AG04449 (cell line): ENCODE results near the gene SATL1.

Experiments used
- CTCF ChIA-PET: fragments of 350-600 bp; formaldehyde crosslinking; extraction: SDS; loops from one replicate; lab custom pipeline; 2021; ENCODE audit warnings: antibody characterized with exemption; lab: Yijun Ruan, JAX
- POLR2A ChIA-PET: fragments of 400-600, 350-600 bp; formaldehyde crosslinking; extraction: SDS; loops from one replicate; lab custom pipeline; 2020; ENCODE audit warnings: antibody characterized with exemption, inconsistent platforms; lab: Yijun Ruan, JAX
- DNase-seq: peaks from one replicate; pipeline ENCODE4 v3.0.0-alpha.2; 2010; ENCODE audit warnings: low read depth, low spot score
- H3K4me3 ChIP-seq: 2 replicates; pipeline ENCODE4 v1.5.1; 2011; ENCODE audit warnings: low read depth, mild to moderate bottlenecking, control low read depth, low read length
- TF ChIP-seq, protein P1 (sequence below): IDR thresholded peaks from one replicate; pipeline ENCODE4 v1.5.1; 2011; ENCODE audit warnings: mild to moderate bottlenecking, moderate library complexity, low read length, control low read depth, inconsistent platforms; ENCODE audit not compliant: insufficient read depth; ENCODE audit errors: missing control alignments

Gene SATL1

DNA sequence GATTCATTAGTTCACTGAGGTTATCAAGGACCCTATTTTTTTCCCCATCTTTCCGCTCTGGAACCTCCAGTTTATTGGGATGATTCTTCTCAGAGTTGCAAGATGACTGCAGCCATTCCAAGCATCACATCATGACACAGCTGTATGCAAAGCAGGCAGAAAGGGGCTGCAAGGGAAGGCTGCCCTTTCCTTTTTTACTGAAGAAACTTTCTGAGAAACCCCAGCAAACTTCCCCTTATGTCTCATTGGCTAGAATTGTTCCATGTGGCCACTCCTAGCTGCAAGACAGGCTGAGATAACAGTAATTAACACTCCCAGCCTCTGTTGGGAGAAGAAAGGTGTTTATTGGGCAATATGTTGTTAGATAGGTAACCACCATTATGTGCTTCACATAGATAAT is 102.6 kb downstream of the SATL1 start:
- no peak overlapping the region for H3K4me3 ChIP-seq
- DNase-seq, result no peak
- CTCF ChIA-PET, result no interaction called here
- POLR2A ChIA-PET, result no interaction called here
- TF ChIP-seq, protein P1, sequence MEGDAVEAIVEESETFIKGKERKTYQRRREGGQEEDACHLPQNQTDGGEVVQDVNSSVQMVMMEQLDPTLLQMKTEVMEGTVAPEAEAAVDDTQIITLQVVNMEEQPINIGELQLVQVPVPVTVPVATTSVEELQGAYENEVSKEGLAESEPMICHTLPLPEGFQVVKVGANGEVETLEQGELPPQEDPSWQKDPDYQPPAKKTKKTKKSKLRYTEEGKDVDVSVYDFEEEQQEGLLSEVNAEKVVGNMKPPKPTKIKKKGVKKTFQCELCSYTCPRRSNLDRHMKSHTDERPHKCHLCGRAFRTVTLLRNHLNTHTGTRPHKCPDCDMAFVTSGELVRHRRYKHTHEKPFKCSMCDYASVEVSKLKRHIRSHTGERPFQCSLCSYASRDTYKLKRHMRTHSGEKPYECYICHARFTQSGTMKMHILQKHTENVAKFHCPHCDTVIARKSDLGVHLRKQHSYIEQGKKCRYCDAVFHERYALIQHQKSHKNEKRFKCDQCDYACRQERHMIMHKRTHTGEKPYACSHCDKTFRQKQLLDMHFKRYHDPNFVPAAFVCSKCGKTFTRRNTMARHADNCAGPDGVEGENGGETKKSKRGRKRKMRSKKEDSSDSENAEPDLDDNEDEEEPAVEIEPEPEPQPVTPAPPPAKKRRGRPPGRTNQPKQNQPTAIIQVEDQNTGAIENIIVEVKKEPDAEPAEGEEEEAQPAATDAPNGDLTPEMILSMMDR, result no peak

GRCh38 chrX:85139422-85139821 is 104.2 kb downstream of the SATL1 start:
- CTCF ChIA-PET, result no interaction called here
- POLR2A ChIA-PET, result no interaction called here
- no peak overlapping the region for H3K4me3 ChIP-seq
- DNase-seq, result no peak
- TF ChIP-seq, protein P1, result no peak

DNA sequence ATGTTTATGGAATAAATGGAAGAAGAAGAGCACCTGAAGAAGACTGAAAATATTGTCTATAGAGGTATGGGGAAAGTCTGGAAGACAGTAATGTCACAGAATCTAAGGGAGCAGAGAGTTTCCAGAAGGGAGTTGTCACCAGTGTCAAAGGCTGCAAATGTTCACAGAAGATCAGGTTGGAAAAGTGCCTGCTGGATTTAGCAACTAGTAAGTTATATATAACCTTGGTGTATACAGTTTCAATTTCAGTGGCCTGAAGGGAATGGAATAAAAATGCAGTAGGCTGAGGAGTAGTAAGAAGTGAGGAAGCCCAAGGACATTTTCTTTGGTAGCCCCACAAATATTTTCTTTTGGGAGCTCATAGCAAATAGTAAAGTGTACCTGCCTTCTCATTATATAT is 107.2 kb downstream of the SATL1 start:
- ChIA-PET CTCF (no interaction called here), POLR2A (no interaction called here)
- TF ChIP-seq, protein P1, result no peak
- DNase-seq, result no peak
- H3K4me3 ChIP-seq, result no peak overlapping the region

DNA sequence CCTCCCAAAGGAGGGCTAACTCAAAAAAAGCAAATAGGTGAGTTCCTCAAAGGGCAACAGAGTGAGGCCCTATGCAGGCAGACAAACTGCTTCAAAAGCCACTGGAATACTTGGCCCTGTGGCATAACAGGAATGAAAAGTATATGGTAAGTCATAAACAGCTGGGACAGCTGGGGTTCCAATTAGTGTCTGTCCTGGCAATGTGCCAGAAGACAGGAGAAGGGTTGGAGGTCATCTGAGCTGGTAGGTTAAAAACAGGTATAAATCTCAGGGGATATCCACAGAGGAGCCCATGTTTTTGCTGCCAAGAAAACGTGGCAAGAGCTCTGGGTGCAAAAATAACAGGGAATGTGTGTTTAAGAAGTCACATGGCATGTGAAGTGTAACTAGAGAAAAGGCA is 128.3 kb downstream of the SATL1 start:
- ChIA-PET CTCF (no interaction called here), POLR2A (no interaction called here)
- TF ChIP-seq, protein P1, result no peak
- DNase-seq, result no peak
- no peak overlapping the region for H3K4me3 ChIP-seq

GRCh38 chrX:85114776-85115175 is 128.8 kb downstream of the SATL1 start:
- no peak for DNase-seq
- H3K4me3 ChIP-seq, result no peak overlapping the region
- ChIA-PET CTCF (no interaction called here), POLR2A (no interaction called here)
- TF ChIP-seq, protein P1, result no peak

- ChIA-PET CTCF (interaction anchor here (0.9 to 5.6 kb wide), 3 partner anchors 10 to 431 kb away, joined by 3 to 26 read pairs (median 4); no protein-coding TSS in a partner anchor), POLR2A (no interaction called here)
- no peak for DNase-seq
- TF ChIP-seq, protein P1, result no peak
- H3K4me3 ChIP-seq, result no peak overlapping the region
Measured at GRCh38 chrX:85114171-85114570, 129.4 kb downstream of the SATL1 start.
